GM18511 (cell line): ENCODE data around the gene TBC1D3B.
"Not testable (repeated sequence)": the region's sequence is repeated elsewhere in the genome, so short reads cannot be mapped to it uniquely, and the experiment has no call there.

Experiments
- ATAC-seq: cut with Tn5 transposase; IDR thresholded peaks from one replicate; pipeline ENCODE4 v1.9.1; 2021; ENCODE audit warnings: mild to moderate bottlenecking, moderate library complexity; ENCODE audit not compliant: unreplicated experiment

TBC1D3B gene

DNA sequence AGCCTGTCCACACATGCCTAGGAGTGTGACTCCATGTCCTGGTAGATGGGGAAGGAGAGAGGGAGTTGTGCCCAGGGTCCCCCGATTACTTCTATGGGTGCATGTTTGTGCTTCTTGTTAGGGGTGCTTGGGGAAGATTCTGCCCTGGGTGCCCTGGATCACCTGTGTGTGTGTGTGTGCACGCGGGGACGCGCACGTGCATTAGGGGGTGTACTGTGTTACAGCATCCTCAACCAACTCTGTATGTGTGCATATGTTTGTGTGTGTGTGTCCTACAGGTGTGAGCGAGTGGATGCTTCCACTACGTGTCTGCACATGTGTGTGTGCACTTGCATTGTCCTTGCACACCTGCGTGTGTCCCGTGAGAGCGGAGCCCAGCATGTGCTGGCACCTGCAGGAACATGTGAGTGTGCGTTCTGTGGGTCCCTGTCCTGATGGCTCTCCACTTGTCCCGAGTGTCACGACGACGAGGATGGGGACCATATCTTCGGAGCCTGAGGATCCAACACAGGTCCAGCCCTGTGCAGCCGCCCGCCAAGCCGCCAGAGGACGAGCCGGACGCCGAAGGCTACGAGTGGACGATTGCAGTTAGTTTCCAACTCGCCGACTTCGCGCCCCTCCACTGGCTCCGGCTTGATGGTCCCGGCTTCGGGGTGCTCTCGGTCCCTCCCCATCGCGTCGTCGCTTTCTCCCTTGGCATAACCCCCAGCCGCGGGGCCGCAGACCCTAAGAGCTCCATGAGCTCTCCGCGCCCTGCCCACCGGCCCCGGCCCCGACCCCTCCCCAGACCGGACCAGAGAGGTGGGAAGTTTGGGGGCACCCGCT, 6.0 kb upstream of the TBC1D3B start:
- no peak for ATAC-seq

DNA sequence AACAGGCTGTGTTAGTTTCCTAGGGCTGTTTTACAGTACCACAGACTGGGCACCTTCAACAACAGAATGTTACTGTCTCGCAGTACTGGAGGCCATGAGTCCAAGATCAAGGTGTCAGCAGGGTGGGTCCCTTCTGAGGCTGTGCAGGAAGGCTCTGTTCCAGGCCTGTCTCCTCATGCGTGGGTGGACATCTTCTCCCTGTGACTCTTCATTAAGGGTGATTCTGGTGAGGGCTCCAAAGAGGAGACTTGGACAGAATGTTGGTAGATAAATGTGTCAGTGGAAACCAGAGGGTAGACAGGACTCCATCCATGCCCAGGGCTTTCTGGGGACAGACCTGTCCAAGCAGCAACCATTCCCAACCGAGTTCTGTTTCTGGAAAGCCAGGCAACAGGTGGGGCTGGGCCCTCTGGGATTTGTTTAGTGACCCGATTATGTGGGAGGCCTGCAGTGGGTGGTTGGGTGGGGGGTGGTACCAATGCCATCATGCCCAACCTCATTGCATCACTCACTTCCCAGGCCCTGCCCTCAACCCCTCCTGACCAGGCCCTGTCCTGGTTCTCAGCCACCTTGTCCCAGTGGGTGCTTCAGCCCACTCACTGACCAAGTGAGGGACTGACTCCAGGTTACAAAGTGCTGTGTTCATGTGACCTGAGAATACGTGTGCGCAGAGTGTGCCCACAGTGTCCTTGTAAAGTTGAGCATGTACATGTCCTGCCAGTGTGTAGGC, 5.2 kb upstream of the TBC1D3B start:
- ATAC-seq: not testable (repeated sequence)

GRCh38 chr17:36168836-36169235, 7.6 kb downstream of the TBC1D3B start:
- ATAC-seq: not testable (repeated sequence)

DNA sequence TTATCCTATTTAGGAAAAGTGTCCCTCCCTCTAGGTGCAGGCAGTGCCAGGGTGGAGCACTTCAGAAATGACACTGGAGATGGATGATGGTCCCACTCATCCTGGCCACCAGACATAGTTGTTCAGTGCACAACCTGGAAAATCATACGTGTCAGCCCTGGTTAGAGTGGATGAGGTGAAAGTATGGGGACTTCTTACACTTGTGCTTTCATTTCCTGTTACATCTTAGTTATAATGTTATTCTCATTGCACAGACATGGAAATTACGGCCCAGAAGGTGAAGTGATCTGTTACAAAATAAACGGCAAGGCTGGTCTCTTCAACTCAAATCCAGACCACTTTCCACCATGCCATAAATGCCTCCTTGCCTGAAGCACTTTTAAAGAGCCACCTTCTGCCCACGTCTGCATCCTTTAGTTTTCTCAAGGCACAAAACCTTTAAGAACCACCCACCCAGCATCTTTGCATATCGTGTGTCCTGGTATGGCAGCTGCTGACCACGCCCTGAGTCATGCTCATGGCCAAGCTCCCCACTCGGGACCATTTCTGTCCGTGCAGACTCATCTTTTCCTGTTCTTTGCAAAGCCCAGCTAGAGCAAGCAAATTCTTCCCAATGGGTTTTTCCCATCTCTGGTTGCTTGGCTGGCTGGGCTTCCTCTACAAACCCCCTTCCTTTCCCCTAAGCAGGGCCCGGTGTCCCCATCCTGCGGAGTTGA, 22.4 kb downstream of the TBC1D3B start:
- no peak for ATAC-seq

DNA sequence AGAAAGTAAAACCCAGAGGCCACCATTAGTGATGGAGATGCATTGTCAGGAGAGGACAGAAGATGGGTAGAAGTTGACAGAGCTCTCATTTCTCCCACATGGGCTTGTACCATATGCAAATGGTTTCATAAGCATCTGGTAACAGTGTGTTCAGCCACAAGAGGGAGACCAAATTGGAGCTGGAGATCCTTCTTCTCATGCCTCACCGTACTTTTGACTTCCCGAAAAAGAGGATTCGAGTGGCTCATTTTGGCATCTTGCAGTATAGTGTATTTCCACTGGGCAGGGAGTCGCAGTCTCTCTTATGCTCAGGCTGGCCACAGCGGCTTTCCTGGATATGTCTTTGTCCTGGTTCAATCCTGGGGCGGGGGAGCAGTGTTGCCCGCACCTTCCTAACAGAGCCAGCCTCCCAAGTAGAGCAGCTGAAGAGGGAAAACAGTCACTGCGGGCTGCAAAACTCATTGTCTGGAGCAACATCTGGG, 23.8 kb downstream of the TBC1D3B start:
- no peak for ATAC-seq

DNA sequence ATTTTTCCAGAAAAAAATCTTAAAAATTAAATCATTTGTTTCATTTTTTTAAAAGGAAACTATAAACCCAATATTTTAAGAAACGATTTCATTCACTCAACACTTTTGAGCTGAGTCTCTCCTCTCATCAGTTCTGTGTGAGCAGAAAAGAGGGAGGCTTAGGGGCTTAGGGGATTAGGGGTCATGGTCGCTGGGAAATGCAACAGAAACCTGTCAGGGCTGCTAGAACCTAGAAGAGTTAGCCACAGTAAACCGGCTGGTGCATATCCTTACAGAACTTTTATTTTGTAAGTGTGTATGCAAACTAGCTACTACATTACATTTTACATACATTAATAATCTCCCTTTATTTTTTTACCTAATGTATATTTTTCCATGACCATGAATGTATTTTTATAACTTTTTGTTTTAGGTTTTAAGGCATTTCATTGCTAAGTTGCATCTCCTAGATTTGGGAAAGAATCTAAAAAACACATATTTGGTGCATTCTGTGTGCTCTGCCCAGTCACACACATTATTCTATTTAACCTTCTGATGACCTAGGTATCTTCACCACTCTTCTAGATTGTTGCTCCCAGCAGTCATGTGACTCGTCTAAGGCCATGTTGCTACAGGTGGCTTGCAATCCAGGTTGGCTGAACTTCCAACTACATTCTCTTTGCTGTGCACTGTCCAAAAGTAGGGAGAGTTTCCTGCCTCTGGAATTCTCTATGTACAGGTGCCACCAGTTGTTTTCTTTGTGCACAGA, 24.4 kb downstream of the TBC1D3B start:
- no peak for ATAC-seq

GRCh38 chr17:36149296-36149820, 27.1 kb downstream of the TBC1D3B start:
- no peak for ATAC-seq

- no peak for ATAC-seq
Observed at GRCh38 chr17:36148559-36149295, 27.7 kb downstream of the TBC1D3B start.

DNA sequence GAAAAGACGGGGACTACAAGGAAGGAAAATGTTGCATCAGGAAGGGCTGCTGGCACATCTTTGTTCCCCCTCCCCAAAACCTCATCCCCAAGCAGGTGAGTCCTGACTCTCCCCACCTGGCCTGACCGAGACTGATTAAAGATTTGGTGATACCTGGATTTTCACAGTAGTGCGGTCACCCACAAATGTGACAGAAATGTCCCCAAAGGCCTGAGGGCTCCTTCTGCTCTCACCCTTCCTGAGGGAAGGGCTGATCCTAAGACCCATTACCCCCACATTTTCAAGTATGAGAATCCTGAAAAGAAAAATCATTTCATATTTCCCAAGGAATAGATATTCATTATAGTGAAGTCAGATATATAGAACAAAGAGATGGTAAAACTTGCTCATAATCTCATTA, 28.8 kb downstream of the TBC1D3B start:
- no peak for ATAC-seq

DNA sequence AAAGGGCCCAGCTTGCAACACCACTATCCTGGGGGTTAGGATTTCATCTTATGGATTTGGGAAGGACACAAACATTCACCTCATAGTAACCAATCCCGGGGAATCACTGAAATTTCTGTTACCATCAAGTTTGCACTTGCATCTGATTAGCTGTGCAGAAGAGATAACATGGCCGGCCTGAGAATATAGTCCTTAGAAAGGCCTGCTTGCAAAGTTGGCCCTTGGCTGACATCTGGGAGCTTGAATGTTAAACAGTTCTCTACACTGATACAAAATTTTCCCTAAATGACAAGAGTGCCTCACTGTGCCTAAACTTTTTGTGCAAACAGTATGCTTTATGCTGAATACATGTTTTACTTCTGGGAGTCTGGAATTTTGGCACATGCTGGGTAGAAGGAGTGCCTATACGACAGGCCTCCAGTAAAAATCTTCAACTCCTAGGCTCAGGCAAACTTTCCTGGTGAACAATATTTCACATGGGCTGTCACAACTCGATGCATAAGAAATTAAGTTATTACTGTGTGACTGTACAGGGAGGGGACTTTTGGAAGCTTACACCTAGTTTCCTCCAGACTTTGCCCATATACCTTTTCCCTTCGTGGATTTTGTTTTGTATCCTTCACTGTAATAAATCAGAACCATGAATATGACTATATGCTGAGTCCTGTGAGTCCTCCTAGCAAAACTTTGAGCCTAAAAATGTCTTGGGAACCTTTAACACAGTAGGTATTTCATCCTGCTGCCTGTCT, 31.3 kb downstream of the TBC1D3B start:
- no peak for ATAC-seq

- no peak for ATAC-seq
Observed at GRCh38 chr17:36144014-36144413, 32.4 kb downstream of the TBC1D3B start.

GRCh38 chr17:36142806-36143205, 33.6 kb downstream of the TBC1D3B start:
- ATAC-seq: no peak

DNA sequence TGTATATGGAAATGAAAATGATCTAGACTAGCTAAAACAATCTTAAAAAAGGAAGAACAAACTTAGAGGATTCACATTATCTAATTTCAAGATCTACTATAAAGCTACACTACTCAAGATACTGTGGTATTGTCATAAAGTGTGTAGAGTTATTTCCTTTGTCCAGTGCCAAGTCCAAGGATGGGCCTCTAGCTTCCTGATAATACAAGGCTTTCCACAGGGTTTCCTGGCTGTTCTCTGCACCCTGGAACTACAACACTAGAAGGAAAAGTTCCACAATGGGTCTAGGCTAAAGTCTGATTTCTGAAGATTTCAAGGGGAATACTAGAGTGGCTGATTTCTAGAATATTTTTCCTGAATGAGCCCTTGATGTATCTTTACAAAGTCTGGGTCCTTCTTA, 34.2 kb downstream of the TBC1D3B start:
- no peak for ATAC-seq

- ATAC-seq: no peak
Observed at GRCh38 chr17:36136439-36136838, 40.0 kb downstream of the TBC1D3B start.

DNA sequence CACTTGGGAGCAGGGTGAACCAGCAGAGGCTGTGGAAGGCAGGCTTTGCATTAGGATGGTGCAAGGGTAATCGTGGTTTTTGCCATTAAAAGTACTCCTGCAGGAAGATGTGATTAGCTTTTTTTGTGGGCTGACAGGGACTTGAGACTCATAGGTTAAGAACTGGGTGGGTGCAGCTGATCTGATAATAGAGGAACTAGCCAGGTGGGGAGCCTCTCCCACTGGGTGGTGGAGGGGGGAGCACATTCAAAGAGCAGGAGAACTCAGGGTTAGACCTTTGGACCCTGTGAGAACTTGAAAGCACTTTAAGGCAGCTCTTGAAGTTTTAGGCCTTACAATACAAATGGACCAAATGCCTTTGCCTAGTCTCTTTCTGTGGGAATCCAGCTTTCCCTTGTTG, 40.4 kb downstream of the TBC1D3B start:
- no peak for ATAC-seq

- no peak for ATAC-seq
Observed at GRCh38 chr17:36135465-36135864, 41.0 kb downstream of the TBC1D3B start.

DNA sequence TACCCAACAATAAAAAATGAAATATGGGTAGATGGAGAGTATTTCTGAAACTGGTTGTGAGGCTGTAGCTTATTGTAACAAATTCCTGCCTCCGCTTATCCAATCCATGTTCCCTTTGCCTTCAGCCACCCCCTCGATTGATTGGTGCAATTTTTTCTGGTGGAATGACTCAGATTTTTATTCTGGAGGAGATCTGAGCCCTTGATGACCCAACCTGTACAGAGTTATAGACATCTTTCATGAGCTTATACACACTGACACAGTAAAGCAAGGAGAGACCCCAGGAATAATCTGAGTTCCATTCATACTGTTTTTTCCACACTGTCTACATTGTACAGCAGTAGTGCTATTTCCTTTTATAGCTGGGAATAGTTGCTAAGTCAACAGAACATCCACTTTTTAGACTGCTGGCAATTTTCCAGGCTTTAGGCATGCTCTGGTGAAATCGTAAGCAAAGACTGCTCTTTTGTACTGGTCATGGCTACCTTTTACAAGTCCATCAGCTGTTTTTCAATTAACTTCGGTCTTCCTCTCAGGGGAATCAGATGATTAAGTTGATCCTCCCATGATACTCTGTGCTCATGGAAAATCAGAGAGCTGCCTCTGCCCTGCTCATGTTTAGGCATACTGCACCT, 42.7 kb downstream of the TBC1D3B start:
- ATAC-seq: no peak

- no peak for ATAC-seq
Observed at GRCh38 chr17:36132421-36132831, 44.0 kb downstream of the TBC1D3B start.

- no peak for ATAC-seq
Observed at GRCh38 chr17:36131931-36132330, 44.5 kb downstream of the TBC1D3B start.
